Stimulated activated naive CD4-positive, alpha-beta T cell (primary cell): ENCODE data around the gene ITGB2.

Experiments used
- DNase-seq, 6 experiments: peaks; one replicate each; lab custom pipeline; 2025; lab: John Stamatoyannopoulos, UW

The ITGB2 gene

DNA sequence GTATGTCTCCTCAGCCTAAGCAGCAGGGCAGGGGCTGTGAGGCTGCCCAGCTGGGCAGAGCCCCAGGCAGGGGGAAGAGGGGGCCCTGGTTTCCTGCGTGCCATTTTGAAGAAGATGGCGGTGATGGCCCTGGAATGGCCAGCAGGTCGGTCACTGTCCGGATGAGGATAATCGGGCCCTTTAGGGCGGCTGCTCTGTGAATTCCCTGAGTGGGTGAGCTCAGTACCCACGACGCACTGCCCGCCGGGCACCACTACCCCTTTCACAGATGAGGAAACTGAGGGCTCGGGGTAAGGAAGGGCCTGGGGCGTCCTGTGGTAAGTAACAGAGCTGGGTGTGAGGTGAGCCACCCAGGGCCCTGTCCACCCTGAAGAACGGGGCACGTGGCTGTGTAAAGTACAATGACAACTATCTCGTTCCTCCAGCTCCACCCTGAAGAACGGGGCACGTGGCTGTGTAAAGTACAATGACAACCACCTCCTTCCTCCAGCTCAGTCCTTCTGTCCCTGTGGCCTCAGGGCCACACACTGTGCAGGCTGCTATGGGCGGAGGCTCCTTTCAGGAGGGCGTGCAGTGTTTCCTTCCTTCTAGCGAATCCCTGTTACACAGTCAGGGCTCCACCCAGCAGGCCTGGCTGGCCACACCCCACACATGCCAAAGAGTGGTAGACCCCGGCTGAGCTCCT, 23.2 kb downstream of the ITGB2 start:
- no peak for DNase-seq

DNA sequence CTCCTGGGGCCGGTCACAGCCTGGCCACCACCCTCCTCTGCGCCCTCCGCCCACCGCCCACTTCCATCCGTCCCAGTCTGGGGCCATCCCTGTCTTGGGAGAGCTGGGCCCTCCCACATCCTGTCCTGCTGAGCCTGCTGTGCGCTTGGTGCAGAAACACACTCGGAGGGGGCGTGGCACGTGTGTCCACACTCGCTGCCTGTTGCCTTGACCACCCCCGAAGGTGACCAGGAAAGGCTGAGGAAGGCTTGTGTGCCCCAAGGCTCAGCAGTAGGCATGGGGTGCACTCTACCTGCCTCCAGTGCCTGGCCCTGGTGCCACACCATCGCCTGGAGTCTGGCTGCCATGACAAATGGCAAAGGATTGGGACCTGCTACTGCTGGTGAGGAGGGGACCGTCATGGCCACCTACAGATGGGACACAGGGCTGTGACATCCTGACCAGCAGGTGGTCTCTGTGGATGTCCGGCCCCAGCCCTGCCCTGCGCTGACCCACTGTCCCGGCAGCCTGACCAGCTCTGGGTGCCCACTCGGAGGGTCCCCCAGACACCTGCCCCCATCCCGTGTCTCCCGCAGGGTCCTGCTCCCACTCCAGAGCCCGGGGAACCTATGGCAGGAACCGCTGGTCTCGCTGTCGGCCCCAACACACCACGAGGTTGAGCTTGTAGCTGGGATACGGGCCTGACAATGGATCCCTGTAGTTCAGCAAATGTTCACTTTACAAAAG, 24.0 kb downstream of the ITGB2 start:
- no peak for DNase-seq

DNA sequence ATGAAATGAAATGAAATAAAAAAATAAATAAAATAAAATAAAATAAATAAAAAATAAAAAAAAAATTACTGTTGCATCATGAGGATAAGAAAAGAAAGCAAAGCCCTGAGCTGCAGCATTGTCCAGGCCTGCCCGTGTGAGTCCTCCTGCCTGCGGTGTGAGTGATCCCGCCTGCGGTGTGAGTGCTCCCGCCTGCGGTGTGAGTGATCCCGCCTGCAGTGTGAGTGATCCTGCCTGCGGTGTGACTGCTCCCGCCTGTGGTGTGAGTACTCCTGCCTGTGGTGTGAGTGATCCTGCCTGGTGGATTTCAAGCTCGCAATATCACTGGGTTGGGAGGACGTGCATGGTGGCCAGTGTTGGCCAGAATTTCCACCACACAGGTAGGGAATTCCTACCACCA, 24.8 kb downstream of the ITGB2 start:
- DNase-seq = no peak

DNA sequence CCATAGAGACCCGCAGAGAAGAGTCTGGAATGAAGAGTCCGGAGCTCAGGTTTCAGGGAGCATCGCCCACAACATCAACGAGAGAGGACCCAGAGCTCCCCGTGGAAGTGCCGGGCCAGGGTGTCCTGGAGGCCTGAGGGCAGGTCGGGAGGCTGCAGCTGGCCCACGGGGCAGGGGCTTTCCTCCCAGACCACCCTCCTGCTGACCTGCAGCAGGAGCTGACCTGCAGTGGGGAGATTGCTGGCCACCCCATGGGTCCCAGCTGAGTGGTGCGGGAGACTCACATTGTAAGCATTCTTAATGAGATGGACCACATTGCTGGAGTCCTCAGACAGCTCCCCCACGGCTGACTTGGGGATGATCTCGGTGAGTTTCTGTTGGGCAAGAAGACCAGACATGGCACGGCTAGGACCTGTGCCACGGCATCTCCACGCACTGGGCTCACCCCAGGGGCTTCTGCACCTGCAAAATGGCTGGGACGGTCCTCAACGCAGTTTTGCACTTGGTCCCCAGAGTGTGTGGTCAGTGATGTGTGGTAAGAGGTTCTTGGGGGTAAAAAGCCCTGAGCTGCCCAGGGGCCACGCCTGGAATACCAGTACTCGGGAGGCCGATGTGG, 25.9 kb downstream of the ITGB2 start:
- no peak for DNase-seq

DNA sequence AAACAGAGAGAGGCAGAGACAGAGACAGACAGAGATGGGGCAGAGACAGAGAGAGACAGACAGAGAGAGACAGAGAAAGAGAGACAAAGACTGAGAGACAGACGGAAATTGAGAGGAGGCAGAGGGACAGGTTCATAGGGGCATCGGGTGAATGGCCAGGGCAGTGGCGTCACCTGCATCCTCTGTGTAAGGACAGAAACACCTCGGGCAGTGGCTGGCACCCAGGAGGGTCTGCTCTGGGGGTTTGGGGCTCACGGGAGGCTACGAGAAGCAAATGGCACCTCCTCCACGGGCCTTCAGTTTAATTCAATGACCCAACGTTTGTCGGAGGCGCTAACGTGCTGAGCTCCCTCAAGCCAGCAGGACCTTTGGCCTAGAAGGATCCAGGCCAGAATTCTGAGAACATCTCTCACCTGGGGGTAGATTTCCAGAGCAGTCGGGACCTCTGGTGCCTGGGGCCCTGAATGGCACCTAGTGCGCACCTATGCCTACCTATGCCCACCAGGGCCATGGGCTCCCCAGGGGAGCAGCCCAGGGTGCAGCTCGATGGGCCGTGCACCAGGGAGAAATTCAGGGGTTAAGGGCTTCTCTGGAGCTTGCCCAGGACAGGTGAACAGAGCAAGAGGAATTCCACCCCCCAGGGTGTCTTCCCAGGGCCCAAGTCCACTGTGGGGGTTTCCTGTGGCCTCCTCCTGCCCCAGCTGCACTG, 26.6 kb downstream of the ITGB2 start:
- DNase-seq = no peak

DNA sequence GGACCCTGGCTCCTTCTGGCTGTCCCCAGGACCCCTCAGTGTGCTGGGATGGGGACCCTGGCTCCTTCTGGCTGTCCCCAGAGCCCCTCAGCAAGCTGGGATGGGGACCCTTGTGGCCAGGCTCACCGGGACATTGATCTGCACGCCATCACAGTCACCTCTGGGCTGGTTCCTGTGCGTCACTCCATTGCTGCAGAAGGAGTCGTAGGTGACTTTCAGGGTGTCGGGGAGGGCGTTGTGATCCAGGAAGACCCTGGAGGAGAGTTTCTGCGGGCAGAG, 27.5 kb downstream of the ITGB2 start:
- no peak for DNase-seq

DNA sequence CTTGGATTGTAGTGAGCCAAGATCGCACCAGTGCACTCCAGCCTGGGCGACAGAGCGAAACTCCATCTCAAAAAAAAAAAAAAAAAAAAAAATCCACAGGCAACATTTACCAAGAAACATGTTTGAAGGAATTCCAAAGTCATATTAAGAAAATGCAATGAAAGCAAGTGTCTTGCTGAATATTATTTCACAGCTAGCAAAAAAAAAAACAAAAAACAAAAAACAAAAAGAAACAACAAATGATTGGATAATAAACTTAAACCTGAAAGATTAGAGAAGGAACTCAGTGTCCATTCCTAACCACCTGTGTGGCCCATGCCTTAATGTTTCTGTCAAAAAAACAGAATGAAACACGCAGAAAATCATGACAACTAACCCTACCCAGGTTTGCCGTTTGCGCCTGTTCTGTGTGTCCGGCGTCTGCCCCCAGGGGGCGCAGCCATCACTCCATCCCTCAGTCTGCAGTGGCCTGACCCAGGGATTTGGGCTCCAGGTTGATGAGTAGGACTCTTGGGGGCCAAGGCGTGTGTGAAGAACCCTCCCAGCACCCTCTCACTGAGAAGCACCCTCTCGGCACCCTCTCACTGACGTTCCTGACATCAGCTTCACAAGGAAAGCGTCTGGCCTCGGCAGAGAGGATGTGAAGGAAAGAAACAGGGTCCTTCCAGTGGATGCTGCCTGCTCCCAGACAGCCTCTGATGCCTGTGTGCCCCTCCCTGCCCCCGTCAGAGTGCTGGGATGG, 28.0 kb downstream of the ITGB2 start:
- DNase-seq = peak; percentile 42 to 85 (median 72)

DNA sequence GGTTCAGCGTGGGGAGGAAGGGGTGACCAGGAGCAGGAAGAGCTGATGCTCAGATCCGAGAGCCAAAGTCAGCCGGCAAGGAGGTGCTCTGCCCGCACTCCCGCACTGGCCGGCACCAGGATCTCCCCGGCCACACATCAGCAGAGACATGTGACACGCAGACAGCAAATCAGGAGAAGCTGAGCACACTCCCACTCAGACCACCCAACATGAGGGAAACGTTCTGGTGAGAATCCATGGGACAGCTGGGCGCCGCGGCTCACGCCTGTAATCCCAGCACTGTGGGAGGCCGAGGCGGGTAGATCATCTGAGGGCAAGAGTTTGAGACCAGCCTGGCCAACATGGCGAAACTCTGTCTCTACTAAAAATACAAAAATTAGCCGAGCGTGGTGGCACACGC, 28.6 kb downstream of the ITGB2 start:
- no peak for DNase-seq

DNA sequence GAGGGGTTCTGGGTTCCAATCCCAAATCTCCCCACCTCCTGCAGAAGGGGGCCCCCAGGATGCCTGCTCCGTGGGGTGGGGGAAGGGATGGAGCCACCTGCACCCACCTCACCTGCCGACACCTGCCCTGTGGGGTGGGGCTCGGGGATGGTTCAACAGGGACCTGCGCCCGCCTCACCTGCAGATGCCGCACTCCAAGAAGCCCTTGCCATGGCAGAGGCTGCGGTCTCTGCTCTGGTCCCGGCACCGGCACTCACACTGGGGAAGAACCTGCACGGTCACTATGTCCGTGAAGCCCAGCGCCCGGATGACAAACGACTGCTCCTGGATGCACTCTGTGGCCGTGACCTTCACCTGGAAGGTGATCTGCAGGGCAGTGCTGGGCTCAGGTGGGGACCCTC, 29.1 kb downstream of the ITGB2 start:
- DNase-seq = no peak

DNA sequence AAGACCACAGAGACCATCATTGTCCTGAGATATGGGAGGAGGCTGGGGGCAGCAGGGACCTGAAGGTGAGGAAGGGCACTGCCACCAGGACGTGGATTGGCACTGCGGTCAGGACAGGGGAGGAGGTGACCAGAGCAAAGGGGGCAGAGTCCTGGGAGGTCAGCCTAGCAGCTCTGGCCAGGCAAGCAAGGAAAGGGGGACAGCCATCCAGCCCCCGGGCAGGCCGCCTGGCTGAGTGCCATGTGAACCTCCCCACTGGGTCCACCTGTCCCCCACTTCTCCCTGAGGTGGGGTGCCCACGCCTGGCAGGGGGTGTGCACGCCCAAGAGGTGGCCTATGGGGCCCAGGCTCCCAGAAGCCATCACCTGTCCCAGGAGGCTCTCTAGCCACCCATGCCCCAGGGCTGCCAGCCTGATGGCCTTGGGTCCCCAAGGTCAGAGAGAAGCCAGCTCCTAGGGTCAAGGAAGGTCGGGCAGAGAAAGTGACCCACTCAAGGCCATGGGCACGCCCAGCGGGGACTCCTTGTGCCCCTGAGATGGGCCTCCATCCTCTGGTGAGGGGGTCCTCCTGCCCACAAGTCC, 29.6 kb downstream of the ITGB2 start:
- DNase-seq = no peak

DNA sequence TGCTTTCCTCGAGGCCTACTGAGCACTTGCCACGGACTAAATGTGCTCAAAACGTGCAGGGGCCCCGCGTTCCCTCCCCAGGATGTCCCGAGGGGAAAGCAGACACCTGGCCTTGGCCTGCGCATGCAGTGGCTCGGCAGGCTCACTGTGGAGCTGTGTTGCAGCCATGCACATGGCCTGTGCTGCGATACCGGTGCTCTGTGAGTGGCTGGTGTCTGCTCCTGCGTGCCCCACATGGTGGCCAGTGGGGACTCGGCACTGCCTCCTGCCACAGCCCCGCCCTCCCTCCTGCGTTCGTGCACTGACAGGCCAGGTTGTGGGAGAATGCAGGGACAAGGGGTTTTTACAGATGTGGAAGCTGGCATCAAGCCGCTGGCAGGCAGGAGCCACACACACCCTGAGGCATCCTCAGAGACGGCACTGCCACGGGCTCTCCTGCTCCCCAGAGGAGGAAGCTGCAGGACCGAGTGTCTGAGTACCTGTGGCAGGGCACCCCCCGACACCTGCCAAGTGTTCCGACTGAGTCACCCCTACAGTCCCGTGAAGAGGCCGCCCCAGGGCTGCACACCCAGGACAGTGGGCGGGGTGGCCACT, 30.3 kb downstream of the ITGB2 start:
- DNase-seq = no peak

DNA sequence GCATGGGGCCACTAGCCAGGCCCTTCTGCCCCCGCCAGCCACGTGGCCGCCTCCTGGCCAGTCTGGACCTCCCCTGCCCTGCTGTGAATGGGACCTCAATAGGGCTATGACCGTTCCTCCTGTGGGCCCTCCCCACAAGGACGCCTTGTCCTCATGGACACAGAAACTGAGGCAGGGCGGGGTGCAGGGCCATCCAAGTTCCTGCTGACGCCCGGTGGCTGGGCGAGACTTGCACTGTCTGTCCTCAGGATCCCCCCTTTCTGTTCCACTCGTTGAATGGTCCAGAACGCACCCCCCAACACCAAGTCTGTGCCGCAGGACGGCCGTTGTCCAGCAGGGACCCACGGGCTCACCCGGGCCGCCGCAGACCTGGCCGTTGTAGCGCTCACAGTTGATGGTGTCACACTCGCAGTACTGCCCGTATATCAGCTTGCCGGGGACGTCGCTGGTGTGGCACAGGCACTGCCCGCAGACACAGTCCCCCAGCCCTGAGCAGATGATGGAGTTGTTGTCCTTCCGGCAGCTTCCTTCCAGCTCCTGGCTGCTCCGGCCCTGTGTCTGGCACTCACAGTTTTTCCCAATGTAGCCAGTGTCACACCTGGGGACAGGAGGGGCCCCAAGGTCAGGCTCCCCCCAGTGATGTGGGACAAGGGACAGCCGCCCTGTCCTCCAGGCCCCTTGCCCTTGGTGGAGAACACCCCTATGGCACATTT, 30.9 kb downstream of the ITGB2 start:
- DNase-seq = no peak

DNA sequence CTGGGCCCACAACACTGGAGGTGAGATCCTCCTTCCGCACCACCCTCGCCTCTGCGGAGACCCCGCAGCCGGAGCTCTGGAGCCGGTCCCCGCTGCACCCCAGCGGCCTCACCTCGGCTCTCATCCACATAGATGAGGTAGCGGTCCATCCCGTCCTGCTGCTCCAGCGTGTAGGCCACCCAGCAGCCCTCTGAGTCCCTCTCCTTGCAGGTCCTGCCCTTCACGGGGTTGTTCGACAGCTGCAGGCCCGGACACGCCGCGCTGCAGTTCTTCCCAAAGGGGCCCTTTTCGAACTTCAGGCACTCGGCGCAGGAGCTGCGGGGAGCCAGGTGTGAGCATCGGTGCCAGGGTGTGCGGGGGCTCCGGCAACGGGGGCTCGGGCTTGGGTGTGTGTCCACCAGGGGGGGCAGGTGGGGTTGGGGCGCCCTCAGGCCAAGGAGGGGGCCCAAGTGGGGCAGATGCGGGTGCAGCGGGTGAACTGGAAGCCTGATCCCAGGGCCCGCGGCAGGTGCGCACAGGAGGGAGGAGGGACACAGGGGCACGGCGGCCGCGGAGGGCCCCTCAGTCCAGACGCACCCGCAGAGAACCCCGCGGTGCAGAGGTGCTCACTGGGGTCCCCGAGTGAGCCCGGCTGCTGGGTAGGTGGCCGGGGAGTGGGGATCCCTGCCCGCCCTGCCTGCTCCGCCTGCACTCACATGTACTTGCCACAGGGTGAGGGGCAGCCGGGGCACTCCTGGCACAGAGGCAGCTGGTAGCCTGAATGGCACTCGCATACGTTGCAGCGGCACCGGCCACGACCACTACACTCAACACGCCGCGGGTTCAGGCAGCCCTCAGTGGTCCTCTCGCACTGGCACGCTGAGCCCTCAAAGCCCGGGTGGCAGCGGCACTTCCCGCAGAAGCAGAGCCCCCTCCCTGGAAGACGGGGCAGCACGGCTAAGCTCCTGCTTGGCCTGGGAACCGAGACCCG, 31.8 kb downstream of the ITGB2 start:
- no peak for DNase-seq

DNA sequence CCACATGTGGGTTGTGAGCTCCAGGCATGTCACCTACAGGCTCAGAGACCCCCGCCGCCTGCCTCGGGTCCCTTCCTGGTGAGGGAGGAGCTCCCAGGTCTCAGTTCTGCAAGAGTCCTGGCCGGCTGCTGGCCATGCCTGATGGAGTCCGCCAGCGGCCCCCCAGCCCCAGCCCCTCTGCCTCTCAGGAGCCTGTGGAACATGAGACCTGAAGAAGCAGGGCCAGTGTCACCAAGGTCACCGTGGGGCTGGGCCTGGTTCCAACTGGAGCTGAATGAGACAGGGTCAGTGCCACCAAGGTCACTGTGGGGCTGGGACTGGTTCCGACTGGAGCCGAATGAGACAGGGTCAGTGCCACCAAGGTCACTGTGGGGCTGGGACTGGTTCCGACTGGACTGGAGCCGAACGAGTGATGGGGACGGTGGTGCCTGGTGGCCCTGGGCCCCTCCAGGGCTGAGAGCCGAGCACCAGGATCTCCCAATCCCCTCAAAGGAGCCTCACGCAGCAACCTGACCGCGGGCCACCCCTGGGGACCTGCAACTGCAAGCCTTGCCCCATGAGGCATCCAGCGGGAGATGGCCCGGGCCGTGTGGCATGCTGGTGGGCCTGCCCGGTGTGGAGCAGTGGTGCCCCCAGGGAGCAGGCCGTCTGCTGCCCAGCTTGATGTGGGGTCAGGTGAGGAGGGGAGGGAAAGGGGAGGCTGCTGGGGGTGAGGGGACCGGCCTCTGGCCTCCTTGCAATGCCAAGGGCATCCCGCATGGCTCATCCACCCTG, 32.7 kb downstream of the ITGB2 start:
- DNase-seq = no peak

DNA sequence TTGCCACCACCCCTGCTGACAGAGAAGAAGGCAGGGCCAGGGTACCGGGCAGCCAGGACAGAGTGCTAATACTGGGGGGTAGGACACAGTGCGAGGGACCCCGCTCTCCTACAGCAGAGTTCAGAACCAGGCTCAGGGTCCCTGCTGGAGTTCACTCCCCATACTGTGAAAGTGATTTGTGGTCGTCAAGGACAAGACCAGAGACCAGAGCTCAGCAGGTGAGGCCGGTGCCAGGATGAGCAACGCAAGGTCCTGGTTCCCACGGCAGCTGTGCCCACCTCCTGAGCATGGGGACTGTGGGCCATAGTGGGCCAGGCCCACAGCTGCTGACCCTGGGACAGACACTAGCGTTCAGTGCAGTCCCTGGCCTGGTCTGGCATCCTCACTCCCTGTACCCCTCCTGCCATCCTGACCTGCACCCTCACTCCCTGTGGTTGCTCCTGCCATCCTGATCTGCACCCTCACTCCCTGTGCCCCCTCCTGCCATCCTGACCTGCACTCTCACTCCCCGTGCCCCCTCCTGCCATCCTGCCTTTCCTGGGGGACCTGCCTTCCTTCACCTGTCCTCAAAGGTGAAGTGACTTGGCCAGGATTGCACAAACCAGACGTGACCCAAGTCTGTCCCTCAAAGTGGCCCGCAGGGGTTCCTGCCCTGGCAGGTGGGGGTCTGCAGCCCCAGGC, 33.4 kb downstream of the ITGB2 start:
- no peak for DNase-seq

DNA sequence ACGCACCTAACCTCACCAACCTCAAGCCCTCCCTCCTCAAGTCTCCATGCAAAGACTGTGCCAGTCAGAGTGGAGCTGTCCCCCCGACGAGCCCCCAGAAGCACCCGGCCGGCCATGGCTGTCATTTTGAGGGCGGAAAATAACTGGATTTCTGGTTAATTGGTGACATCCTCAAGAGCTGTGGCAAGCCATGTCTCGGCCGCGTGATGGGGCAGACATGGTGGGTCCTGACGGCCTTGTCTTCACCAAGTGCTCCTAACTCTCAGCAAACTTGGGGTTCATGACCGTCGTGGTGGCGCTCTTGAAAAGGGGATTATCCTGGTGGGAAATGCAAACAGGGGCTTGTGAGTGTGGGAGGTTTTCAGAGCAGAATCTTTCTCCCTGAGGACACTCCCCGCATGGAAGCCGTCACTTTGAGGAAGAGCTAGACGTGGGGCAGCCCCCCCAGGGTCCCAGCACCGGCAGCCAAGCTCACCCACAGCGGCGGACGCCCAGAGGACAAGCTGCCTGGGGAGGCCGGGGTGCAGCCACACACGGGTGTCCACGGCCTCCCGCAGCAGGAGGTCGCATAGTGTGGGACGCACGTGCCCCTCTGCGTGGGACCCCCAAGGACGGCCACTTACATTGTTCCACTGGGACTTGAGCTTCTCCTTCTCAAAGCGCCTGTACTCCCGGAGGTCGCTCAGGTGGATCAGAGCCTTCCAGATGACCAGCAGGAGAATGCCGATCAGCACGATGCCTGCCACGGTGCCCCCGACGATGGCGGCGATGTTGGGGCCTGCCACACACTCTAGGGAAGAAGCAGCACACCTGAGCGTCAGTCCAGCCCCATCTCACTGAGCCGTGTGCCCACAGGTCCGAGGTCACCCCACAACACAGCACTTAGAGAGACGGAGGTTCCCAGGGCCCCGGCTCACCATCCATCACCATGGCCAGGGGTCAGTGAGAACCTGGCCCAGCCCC, 34.3 kb downstream of the ITGB2 start:
- no peak for DNase-seq

DNA sequence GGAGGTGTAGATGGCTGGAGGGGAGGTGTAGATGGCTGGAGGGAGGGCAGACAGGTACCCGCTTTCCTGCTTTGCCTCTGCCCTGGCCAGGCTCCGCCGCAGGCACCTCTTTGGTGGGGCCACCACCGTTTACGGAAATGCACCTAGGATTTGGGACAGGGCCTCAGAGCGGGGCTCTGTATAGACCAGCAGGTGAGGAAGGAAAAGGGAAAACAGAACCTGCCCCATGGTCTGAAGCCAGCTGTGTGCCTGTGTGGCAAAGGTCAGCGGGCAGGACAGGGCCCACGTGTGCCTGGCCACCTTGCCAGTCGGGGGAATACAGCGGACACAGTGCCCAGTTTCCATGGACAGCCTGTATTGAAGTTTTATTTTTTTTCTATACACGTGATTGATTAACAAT, 35.1 kb downstream of the ITGB2 start:
- DNase-seq = no peak
